GM19035 (cell line): ENCODE data around the gene TMEM238.

Experiments used
- ATAC-seq: cut with Tn5 transposase; IDR thresholded peaks from one replicate; pipeline ENCODE4 v1.9.1; 2021; ENCODE audit not compliant: unreplicated experiment

Gene TMEM238

DNA sequence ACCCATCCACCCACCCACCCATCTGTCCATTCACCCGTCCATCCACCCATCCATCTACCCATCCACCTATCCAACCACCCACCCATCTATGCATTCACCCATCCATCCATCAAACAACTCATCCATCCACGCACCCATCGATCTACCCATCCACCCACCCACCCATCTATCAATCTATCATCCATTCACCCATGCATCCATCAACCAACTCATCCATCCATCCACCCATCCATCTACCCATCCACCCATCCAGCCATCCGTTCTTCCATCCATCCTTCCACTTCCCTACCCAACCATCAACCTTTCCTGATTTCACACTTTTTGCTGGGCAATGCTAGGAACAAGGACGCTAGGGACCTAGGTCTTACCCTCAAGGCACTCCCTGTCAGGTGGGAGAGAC lies 2.1 kb downstream of the TMEM238 start:
- ATAC-seq = no peak

DNA sequence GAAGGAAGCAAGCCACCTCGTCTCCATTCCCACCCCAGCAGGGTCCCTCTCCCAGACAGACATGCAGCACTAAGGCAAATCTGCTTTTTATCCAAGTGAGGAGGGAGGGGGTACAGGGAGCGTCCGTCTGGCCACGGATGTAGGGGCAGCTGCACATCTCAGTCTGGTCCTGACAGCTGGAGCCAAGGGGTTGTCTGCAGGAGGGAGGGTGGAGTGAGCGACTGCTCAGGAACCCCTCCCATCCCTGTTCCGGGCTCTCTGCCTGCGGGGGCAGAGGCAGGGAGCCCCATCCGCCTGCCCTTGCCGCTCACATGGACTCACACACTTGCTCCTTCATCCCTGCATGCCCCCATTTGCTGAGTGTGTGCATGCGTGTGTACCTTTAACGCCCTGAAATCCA lies 4.9 kb downstream of the TMEM238 start:
- no peak for ATAC-seq

DNA sequence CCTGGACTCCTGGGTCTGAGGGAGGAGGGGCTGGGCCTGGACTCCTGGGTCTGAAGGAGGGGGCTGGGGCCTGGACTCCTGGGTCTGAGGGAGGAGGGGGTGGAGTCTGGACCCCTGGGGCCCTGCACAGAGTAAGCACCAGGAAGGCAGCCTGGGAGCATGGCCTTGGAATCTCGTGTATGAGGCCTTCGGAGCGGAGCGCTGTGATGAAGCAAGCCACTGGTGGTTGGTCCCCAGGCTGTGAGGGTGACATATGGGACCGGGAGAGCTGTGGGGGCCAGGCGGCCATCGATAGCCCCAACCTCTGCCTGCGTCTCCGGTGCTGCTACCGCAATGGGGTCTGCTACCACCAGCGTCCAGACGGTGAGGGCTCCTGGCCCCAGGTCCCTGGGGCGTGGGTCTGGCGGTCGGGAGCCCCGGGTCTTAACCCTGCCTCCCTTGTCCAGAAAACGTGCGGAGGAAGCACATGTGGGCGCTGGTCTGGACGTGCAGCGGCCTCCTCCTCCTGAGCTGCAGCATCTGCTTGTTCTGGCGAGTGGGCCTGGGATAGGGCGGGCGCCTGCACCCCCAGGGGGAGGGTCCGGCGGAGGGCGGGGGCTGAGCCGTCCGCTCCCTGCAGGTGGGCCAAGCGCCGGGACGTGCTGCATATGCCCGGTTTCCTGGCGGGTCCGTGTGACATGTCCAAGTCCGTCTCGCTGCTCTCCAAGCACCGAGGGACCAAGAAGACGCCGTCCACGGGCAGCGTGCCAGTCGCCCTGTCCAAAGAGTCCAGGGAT lies 6.5 kb downstream of the TMEM238 start:
- ATAC-seq = no peak

DNA sequence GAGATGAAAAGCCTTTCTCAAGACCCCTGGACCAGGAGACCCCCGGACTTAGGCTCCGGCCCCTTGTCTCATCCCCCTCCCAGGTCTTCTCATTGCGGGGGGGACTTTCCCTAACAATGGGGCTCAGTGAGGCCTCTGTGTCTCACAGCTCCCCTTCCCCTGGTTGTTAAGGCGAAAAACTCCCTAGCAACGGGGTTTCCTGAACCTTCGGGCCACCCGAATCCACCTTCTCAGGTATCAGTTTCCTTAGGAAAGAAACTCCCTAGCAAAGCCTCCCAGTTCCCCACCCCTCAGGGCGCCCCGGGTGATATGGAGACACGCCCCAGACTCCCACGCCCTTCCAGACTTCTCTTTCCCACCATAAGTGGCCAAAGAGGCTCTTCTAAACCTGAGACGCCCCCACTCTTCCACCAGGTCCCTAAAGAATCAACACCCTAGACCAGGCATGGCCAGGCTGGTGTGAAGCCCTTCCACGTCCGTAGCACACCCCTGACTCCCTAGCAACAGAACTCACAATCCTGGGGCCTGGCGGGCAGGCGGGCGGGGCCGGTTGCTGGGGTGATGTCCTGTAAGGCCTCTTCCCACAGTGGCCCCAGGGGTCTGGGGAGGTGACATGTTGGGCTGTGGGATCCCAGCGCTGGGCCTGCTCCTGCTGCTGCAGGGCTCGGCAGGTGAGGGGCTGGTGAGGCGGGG lies 7.7 kb downstream of the TMEM238 start, which contains the start of gene TMEM190:
Gene TMEM190, plus strand, starts transcription at position 586 of the 693 bp plus-strand sequence. Its CDS starts 28 bp downstream, at position 614.
- ATAC-seq = no peak

DNA sequence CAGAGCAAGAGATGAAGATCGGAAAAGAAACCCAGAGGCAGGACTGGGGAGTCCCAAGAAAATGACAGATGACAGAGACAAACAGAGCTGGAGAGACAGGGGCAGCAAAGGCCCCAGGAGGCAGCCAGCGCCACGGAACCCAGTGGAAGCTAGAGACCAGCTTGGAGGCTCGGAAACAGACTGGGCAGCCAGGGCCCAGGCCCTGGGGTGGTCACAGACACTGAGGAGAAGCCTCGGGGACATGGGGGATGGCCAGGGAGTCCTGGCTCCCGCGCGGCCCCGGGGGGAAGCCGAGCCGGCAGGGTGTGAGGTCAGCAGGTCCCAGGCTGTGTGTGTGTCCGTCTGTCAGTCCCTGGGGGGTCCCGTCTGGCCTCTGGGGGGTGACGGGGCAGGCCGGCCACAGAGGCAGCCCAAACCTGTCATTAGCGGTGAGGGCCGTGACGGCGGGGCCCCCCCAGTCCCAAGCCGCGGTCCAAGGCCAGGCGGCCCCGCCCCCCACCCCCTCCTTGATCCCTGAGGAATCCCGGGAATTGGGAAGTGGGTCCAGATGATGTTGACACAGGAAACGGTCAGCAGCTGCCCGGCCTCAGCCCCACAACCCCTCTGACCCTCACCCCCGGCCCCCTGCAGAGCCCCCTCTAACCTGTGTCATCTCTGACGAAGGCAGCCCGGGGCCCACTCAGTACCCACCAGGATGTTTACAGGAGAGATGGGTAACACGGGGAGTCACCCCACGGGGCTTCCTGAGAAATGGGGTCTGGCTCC lies 9.9 kb downstream of the TMEM238 start:
- no peak for ATAC-seq

DNA sequence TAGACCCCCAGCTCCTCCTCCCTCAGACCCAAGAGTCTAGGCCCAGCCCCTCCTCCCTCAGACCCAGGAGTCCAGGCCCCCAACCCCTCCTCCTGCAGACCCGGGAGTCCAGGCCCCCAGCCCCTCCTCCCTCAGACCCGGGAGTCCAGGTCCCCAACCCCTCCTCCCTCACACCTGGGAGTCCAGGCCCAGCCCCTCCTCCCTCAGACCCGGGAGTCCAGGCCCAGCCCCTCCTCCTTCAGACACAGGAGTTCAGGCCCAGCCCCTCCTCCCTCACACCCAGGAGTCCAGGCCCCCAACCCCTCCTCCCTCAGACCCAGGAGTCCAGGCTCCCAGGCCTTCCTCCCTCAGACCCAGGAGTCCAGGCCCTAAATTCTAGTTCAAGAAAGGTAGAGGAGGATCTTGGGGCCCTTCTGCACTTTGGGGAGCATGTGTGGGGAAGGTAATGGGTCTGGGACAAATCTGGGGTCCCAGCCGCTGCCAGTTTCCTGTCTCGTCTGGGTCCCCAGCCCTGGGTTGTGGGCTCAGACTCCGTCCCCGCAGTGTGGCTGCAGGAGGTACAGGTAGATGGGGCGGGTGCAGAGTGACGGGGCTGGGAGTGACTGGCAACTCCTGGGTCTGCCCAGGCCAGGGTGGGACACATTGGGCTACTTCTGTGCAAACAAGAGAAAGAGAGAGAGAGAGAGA lies 10.6 kb downstream of the TMEM238 start:
- no peak for ATAC-seq

DNA sequence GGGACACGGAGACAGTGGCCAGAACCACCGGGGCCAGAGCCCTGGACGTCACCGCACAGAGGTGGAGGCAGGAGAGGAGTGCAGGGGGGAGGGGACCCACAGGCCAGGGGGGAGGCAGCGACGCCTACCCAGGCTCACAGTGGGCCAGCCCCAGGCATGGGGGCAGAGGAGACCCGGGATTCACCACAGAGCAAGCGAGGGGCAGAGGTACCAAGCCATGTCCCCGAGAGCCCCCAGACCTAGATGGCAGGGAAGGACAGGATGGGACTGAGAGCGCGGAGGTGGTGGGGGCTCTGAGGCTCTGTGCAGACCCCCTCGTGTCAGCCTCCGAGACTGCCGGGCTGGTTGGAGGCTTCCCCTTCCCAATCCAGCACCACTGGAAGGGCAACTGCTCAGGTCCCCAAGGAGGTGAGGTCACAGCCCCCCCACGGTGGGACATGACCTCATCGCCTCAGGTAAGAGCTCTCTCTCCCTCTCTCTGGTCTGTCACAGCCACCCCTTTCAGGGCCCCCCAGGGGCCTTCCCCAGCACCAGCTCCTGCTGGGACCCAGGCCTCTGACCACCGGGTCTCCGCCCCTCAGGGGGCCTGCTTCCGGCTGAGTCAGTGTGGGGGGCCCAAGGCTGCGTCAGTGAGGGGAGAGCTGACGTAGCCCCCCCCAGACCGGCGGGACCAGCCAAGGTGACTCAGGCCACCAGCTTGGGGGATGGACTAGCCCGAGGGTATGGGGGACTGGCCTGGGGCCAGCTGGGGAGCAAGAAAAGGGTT lies 11.6 kb downstream of the TMEM238 start:
- ATAC-seq = no peak

DNA sequence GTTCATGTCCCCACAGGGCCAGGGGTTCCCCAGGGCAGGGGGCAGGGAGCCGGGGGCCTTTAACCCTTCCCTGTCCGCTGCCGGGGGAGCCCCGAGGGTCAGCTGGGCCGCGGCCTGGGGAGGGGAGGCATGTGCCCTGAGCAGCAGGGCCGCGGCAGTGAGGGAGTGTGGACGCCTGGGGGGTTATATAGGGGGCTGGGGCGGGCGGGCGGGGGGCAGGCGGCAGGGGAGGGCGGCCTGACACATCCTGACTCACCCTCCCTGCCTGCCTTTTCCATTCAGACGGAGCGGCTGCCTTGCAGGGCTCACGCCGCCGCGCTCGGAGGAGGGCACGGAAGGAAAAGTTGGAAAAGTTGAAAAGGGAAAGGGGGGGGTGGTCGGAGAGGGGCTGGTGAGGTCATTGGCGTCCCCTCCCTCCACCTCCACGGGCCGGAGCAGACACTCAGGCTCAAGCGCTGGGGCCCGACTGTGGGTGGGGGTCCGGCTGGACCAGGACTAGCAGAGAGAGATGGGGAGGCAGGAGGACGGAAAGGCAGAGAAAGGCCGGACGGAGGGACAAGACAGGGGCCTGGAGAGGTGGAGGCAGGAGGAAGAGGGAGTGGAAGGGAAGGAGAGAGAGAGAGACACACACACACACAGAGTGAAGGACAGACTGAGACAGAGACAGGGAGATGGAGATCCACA lies 13.6 kb downstream of the TMEM238 start, which contains the start of gene IL11:
Gene IL11, minus strand, starts transcription at position 159 of the 684 bp plus-strand sequence. Its CDS starts 153 bp downstream, at position 6.
- ATAC-seq = no peak

DNA sequence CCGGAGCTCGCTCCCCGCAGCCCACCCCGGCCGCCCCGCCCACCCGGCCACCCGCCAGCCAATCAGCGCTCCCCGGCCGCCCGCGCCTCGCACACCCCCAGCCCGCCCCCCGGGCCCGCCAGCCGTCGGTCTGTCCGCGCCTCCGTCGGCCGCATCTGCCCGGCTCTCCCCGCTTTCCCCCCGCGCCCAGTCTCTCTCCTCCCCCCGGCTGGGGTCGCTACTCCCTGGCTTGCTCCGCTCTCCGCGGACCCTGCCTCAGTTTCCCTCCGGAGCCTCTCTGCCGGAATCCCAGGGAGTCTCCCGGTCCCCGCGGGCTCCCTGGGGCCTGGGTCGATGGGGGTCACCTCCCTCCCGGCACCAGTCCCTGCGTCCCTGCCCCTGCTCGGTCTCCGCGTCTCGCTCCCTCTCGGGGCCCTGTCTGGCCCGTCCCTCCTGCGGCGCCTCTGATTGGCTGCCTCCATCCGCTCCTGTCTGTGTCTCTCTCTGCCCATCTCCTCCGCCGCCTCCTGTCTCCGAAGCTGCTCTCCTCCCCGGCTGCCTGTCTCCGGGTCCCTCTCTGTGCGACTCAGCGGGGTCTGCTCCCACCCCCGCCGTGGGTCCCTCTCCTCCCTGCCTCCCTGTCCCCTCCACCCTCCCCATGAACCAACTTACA lies 14.3 kb downstream of the TMEM238 start:
- ATAC-seq = no peak

DNA sequence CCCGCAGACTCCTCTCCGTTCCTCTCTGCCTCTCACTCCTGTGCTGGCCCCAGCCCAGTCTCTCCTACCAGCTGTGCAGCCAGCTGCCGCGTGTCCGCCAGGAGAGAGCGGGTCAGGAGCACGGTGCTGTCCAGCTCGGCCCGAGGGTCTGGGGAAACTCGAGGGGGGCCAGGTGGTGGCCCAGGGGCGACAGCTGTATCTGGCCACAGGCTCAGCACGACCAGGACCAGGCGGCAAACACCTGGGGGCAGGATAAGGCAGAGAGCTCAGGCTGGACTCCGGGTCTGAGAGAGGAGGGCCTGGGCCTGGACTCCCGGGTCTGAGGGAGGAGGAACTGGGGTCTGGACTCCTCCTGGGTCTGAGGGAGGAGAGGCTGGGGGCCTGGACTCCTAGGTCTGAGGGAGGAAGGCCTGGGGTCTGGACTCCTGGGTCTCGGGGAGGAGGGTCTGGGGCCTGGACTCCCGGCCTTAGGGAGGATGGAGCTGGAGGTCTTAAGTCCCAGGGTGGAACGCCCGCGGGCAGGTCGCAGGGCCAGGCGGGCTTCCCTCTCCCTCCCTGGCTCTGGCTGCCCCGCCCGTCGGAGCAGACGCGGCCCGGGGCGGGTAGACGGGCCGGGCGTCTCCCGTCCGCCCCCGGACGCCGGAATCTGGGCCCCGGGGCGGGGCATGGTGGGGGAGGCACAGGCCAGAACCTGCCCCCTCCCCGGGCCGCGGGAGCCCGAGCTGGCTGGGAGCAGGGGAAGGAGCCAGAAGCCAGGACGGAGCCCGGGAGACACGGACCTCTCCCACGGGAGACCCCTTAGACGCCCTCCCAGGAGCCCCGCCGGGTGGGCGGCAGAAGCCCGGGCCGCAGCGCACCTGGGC lies 15.2 kb downstream of the TMEM238 start:
- ATAC-seq = no peak

DNA sequence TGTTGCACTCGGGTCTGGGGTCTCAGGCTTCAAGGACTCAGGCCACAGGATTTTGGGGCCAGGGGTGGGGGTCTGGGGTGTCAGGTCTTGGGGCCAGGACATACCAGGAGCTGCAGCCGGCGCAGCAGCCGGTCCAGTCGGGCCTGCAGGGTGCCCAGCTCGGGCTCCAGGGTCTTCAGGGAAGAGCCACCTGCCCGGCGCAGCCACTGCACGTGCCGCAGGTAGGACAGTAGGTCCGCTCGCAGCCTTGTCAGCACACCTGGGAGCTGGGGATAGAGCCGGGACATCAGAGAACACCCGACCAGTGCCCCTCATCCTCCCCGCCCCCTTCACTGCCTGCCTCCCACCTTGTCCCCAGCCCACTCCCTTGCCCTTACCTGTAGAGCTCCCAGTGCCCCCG lies 16.0 kb downstream of the TMEM238 start:
- ATAC-seq = no peak

DNA sequence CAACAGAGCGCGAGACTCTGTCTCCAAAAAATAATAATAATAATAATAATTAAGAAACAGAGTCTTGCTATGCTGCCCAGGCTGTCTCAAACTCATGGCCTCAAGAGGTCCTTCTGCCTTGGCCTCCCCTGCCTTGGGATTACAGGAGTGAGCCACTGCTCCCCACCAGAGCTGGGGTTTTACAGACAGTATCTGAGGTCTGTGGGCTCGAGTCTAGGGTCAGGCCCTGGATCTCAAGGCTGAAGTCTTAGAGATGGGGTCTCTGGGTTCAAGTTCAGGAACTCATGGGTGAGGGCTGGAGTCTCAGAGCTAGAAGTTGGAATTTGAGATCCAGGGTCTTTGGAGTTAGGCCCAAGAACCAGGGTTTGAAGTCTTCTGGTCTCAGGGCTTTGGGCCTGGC lies 17.3 kb downstream of the TMEM238 start:
- no peak for ATAC-seq

DNA sequence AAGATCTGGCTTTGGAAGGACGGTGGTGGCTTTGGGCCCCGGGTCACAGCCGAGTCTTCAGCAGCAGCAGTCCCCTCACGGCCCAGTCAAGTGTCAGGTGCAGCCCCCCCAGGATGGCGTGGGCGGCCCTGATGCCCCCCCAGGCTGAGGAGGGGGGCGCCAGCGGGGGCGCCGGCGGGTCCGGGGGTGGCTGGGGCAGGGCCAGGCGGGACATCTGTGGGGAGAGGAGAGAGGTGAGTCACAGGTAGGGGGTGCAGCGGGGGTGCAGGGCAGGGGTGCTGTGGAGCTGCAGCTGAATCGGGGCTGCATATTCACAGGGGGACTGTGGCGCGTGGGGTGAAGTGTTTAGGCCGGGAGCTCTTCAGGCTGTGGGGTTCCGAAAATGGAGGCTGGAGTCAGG lies 18.1 kb downstream of the TMEM238 start:
- no peak for ATAC-seq

DNA sequence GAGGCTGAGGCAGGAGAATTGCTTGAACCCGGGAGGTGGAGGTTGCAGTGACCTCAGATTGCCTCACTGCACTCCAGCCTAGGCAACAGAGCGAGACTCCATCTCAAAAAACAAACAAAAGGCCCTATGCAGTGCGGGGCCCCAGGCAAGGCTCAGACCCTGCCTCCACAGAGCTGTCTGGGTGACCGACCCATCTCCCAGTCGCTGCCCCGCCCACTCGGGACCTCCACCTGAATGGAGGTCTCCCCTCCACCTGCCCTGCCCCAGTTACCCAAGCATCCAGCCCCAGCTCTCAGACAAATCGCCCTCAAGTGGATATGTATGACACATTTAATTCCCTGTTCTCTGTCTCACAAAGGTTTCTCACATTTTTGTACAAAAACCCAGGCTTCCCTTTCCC lies 18.8 kb downstream of the TMEM238 start:
- no peak for ATAC-seq

DNA sequence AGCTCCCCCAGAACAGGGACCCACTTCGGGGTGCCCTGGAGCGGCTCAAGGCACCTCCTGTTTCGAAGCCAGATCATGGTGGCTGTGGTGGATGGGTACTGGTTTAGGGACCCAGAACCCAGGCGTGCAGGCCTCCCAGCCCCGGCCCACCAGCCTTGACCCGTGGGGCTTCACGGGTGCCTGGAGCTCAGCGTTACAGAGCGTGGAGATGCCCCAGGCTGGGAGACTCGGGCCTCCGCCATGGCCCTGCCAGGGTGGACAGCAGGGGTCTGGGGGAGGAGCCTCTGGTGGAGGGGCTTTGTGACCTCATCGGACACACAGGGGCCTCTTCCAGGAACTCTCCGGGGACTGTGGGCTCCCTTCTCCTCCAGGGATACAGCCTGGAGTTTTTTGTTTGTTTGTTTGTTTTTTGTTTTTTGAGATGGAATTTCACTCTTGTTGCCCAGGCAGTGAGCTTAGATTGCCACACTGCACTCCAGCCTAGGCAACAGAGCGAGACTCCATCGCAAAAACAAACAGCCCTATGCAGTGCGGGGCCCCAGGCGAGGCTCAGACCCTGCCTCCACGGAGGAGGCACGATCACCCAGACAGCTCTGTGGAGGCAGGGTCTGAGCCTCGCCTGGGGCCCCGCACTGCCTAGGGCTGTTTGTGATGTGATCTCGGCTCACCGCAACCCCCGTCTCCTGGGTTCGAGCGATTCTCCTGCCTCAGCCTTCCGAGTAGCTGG lies 20.9 kb downstream of the TMEM238 start, which contains the start of gene GARIN5B:
Gene GARIN5B, minus strand, starts transcription at position 271 of the 727 bp plus-strand sequence. Its CDS starts 194 bp downstream, at position 77.
- ATAC-seq = no peak

DNA sequence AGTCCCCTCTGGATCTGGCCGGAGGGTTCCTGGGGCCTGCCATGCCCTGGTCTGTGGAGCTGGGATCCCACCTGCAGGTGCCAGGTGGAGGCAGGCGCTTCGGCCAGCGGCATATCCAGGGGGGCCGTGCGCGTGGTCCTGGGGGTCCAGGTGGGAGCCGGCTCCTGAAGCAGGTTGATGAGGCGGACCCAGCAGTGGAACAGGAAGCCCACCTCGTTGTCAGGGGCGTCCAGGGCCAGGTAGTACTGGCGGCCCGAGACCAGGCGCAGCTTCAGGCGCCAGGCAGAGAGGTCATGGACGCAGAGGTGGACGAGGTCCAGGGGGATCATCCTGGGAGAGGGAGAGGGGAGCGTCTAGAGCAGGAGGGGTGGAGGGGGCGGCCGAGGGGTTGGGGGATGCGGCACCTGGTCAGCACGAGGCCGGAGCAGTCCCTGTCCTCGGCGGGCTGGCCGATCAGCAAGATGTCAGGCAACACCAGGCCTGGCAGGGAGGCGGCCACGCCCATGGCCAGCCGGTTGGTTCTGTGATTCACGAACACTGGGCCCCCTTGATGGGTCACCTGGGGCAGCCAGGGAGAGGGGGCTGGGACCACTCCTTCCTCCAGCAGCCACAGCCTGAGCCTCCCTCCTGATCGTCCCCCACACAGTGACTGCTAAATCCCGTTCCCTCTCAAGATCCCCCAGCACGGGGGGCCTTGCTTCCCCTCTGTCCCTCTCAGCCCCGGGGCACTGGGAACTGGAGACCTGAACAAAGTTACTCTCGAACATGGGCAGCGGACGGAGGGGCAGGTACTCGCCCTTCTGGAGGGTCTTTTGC lies 21.7 kb downstream of the TMEM238 start:
- ATAC-seq = no peak

DNA sequence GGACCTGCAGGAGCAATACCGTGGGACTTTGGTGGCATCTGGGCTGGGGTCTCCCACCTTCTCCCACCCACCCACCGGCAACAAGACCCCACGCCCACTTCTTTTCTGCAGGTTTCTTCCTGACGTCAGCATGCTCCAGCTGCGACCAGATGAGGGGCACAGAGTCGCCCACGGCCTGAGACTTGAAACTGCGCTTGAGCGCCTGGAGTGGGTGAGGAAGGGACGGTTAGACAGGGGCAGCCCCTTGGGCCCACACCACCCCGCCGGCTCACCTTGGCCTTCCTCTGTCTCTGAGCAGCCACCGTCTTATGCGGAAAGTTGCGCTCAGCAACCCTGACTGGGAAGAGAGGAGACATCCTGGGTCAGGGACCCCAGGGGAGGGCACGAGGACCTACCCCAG lies 23.2 kb downstream of the TMEM238 start:
- ATAC-seq = no peak
